Uterus (tissue), 2 donors: ENCODE data around the gene KMT5B.

Experiments
- POLR2A ChIP-seq, 2 donors: fragments of 450-650 bp; IDR thresholded peaks; one replicate each; pipeline ENCODE4 v1.6.1; 2016; ENCODE audit warnings: antibody characterized with exemption in 2 of 2, mild to moderate bottlenecking in 1 of 2, moderate library complexity in 1 of 2
- TF ChIP-seq, protein P1 (sequence below), 4 experiments: fragments of 200-600 bp in 2 of 4; fragments of 450-650 bp in 2 of 4; sonication (generic) in 2 of 4; IDR thresholded peaks; one replicate each; pipeline ENCODE4 v1.5.1; 2016 to 2019; ENCODE audit warnings: antibody characterized with exemption in 4 of 4, mild to moderate bottlenecking in 2 of 4, moderate library complexity in 1 of 4

DNA sequence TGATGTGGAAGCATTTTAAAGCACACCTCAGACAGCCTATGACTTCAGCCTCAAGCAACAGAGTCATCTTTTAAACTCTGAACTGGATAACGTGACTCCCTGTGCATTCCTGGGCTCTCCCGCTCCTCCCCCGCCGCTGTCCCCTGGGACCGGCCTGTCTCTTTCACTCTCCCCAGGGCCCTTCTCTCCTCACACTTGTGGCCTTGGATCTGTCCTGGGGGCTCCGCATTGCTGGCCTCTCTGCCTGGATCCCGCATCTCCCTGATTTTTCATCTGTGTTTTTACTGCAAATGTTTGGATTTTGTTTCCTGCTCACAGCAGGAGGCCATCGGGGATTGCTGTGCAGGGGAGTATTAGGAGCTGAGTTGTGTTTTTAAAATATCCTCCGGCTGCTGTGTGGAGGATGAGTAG lies 43.2 kb upstream of the KMT5B start:
- TF ChIP-seq, protein P1, sequence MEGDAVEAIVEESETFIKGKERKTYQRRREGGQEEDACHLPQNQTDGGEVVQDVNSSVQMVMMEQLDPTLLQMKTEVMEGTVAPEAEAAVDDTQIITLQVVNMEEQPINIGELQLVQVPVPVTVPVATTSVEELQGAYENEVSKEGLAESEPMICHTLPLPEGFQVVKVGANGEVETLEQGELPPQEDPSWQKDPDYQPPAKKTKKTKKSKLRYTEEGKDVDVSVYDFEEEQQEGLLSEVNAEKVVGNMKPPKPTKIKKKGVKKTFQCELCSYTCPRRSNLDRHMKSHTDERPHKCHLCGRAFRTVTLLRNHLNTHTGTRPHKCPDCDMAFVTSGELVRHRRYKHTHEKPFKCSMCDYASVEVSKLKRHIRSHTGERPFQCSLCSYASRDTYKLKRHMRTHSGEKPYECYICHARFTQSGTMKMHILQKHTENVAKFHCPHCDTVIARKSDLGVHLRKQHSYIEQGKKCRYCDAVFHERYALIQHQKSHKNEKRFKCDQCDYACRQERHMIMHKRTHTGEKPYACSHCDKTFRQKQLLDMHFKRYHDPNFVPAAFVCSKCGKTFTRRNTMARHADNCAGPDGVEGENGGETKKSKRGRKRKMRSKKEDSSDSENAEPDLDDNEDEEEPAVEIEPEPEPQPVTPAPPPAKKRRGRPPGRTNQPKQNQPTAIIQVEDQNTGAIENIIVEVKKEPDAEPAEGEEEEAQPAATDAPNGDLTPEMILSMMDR (IDR thresholded peaks at IDR 0.05): peak in 1 of 4 experiments; percentile 11
- no peak for TF ChIP-seq POLR2A (IDR thresholded peaks at IDR 0.05)
